GM18505 (cell line): ENCODE data around the gene VAV1.

Source experiments
- ATAC-seq: cut with Tn5 transposase; IDR thresholded peaks from one replicate; pipeline ENCODE4 v1.9.1; 2021; ENCODE audit not compliant: unreplicated experiment
- POLR2A ChIP-seq: IDR thresholded peaks from 4 replicates; pipeline ENCODE4 v1.6.1; 2011; ENCODE audit warnings: borderline replicate concordance; ENCODE audit not compliant: insufficient read depth, insufficient read length; ENCODE audit errors: extremely low read depth

VAV1 gene

DNA sequence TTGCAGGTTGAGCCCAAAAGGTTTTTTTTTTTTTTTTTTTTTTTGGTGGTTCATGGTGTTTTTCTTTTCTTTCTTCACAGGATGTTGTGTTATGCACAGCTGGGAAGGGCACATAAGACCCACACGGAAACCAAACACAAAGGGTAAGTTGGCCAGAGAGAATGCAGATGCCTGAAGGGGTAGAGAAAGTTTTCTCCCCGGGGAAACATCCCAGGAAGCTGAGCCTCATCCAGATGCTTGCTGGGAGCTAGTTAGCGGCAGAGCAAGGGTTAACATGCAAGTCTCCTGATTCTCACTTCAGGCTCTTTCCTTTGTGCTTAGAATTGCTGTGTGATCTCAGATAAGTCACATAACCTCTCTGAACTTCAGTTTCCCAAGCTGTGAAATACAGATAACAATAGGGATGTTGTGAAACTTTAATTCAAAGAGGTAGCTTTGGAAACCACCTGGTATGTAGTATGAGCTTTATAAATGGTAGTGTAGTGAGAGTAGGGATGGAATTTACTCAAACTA, 117.9 kb downstream of the VAV1 start:
- no peak for TF ChIP-seq POLR2A
- no peak for ATAC-seq

DNA sequence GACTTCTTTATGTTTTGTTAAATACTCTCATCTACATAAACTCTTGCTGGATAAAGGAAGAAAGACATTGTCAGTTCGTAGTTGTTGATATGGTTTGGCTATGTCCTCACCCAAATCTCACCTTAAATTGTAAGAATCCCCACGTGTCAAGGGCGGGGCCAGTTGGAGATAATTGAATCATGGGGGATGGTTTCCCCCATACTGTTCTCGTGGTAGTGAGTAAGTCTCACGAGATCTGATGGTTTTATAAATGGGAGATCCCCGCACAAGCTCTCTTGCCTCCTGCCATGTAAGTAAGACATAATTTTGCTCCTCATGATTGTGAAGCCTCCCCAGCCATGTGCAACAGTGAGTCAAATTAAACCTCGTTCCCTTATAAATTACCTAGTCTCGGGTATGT, 118.4 kb downstream of the VAV1 start:
- TF ChIP-seq POLR2A = no peak
- ATAC-seq = no peak

DNA sequence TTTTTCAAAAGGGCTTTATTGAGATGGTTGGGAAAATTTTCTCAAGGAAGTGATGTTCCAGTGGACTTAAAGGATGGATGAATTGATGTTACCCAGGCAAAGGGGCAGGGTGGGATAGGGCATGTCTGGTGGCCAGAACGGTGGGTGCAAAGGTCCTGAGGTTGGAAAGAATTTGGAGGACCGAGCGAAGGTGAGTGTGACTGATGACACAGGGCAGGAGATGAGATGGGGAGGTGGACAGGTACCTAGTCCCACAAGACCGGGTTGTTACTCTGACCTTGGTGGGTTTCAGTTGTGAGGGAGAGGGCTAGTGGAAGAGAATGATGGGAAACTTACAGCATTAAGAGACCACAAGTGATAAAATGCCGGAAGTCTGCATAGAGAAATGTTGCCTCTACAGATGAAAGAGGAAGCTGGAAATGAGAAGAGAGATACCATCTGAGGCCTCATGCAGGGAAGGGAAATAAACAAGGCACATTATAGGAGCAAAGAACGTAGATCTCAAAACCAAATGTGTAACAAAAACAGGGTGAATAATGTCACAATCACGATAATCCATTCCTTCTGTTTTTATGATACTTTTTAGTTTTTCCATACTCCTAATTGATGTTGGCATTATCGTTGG, 119.4 kb downstream of the VAV1 start:
- TF ChIP-seq POLR2A = no peak
- no peak for ATAC-seq

DNA sequence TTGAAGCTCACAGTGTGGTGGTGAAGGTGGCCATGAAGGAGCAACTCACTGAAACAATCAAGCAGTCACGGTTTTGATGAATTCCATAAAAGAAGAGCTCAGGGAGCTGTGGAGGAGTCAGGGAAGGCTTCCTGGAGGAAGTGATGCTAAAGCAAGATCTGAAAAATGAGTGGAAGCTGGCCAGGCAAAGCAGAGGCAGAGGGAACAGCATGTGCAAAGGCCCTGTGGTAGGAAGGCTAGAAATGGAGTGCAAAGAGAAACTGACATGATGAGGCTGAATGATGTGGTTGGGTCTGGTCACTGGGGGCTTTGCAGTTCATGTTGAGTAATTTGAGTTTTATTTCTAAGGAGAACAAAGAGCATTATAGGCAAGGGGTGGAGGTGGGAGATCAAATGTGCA, 121.8 kb downstream of the VAV1 start:
- TF ChIP-seq POLR2A = no peak
- no peak for ATAC-seq

DNA sequence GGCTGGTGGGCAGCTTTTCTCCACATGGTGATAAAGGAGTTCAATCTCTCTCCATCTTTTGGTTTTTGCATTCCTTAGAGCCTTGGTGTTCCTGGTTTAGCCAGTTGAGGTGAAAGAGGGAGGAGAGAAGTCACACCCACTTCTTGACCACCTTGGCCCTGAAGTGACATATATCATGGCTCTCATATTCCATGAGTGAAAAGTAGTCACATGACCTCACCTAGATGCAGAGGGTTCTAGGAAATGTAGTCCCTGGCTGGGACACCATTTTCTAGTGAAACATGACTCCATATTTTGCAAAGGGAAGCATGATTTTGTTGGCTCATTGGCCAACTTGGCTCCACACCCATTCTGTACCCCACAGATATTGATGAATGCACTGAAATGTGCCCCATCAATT, 130.9 kb downstream of the VAV1 start:
- TF ChIP-seq POLR2A = no peak
- ATAC-seq = no peak

DNA sequence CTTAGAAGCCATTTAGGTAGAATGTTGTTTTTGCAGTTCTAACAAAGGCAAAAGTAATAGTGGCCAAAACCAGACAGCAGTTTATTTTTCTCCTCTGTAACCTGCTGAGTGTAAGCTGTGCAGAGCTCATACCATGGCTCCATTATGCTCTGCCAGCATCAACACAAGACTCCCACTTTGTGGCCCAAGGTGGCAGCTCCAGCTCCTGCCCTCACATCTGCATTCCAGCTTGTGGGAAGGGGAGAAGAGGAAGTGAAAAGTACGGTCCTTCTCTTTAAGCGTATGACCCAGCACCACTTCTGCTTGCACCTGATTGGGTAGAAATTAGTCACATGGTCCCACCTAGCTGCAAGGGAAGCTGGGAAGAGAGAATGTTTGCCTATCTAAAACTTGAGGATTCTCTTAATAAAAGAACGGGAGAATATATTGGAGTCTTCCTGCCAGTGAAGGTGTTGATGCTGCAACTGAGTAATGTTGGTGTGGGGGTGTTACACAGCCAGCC, 134.1 kb downstream of the VAV1 start:
- no peak for ATAC-seq
- TF ChIP-seq POLR2A = no peak
